SW480 (cell line): Measurements from ENCODE around the gene NAGS.
"Not testable (repeated sequence)": the region's sequence is repeated elsewhere in the genome, so short reads cannot be mapped to it uniquely, and the experiment has no call there.

Experiments
- DNase-seq: peaks from one replicate; pipeline ENCODE4 v3.0.0-alpha.2; 2016; ENCODE audit warnings: low spot score

Gene NAGS

DNA sequence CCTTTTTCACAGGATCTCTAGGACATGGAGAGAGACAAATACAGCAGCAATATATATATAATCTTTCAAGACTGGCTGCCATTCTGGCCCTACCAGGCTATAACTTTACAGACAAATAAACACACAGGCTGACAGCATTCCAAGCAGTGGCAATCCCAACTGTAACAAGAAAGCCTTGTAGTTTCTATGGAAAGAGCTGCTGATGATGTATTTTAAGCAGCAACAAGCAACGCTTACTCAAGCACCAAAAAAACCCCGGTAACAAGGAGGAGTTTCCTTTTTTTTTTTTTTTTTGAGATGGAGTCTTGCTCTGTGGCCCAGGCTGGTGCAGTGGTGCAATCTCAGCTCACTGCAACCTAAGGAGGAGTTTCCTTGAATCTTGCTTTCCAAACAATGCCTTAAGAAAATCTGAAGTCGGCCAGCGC is 38.9 kb downstream of the NAGS start:
- no peak for DNase-seq

DNA sequence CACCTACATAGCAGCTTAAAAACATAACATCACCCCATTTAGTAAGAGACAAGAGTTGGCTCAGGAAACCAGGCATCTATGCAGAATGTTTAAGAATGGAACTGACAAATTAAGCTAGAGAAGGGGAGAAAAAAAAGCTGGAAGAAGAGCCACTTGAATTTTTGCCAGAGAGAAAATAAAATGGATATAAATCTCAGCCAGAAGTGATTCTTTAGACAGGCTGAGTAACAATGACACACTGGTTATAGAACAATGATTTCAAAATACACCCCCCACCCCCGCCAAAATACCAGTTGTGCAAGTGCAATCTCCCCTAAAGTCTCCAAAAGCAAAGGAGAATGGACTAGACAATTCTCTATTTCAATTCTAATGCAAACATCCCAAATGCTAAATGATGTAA is 39.6 kb downstream of the NAGS start:
- no peak for DNase-seq

DNA sequence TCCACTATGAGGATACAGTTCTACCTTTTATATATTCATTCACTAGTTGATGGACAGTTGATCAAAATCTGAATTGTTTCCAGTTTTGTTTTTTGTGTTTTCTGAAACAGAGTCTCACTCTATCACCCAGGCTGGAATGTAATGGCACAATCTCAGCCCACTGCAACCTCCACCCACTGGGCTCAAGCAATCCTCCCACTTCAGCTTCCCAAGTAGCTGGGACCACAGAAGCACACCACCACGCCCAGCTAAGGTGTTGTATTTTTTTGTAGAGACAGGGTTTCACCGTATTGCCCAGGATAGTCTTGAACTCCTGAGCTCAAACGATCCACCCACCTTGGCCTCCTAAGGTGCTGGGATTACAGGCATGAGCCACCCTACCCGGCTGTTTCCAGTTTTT is 41.1 kb downstream of the NAGS start:
- DNase-seq: no peak

GRCh38 chr17:44046893-44047292 is 42.5 kb downstream of the NAGS start:
- DNase-seq: not testable (repeated sequence)

DNA sequence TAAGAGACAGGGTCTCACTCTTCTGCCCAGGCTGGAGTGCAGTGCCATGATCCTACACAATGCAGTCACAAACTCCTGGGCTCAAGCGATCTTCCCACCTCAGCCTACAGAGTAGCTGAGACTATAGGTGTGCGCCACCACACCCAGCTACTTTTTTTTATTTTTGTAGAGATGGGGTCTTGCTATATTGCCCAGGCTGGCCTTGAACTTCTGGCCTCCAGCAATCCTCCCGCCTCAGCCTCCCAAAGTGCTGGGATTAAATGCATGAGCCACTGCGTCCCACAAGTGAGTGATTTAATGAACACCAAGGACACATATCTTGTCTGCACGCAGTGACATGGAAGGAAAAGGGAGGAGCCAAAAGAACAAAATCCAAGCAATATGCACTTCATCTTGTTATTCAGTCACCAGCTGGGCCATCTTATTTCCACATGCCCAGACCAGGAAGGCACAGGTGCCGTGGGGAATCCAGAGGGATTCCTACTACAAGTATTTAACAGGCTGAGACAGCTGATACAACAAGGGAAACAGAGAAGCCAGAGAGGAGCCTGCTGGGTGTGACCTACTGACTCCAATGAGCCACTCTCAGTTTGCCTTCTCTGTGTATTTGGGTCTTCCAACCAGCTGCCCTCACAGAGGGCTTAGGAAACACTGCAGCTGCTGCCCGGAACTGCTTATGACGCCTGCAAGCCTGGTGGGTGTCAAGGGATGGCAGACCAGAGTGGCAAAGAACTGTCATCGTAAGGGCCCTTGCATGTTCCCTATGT is 45.1 kb downstream of the NAGS start:
- no peak for DNase-seq

DNA sequence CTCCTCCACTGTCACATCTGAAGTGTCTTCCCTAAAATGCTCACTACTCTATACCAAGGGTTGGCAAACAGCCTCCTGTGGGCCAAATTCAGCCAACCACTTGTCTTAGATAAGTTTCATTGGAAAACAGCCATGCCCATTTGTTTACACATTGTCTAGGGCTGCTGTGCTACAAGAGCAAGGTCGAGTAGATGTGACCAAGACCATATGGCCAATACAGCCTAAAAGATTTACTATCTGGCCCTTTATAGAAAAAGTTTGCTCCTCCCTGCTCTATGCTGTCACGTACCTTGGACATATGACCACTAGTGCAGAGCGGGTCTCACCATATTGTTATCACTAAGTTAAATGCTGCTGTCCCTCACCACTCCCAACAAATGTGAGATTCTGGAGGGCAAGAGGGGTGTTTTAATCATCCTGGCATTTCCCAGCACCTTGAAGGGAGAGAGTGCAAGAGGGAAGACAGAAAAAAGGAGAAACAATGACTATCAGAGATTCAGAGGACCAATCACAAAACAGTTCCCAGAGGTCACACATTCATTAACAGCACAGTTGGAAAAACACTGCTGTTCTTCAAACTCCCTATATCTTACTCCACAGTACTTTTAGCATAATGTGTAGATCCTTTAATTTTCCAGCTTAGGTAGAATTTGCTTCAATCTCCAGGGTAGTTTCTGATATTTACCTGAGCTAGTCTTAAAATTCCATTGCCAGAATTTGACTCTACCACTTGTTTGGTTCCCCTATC is 48.9 kb downstream of the NAGS start:
- no peak for DNase-seq
